GM12878 (cell line): ENCODE results near the gene STX1A.

Experiments used
- CTCF ChIP-seq, 3 experiments: IDR thresholded peaks in 2 of 3; conservative IDR thresholded peaks in 1 of 3; 2 replicates each; pipeline ENCODE4 v1.5.1; 2011; ENCODE audit warnings: low read depth in 3 of 3, low read length in 3 of 3, mild to moderate bottlenecking in 3 of 3, control low read depth in 2 of 3, moderate library complexity in 2 of 3, inconsistent platforms in 1 of 3, mixed read lengths in 1 of 3; ENCODE audit not compliant: control insufficient read depth in 2 of 3, insufficient read depth in 1 of 3; ENCODE audit errors: extremely low read depth in 1 of 3
- MEF2A ChIP-seq: IDR thresholded peaks from 2 replicates; pipeline ENCODE4 v1.6.1; 2011; ENCODE audit warnings: low read depth, mild to moderate bottlenecking, low read length, moderate library complexity; ENCODE audit not compliant: insufficient read depth

- peak; percentile 86 to 93 (median 89) for TF ChIP-seq CTCF (IDR thresholded peaks at IDR 0.05 in 2 of 3, conservative IDR thresholded peaks at IDR 0.05 in 1 of 3; ENCODE audit: control insufficient read depth in 2 of 3, extremely low read depth in 1 of 3, insufficient read depth in 1 of 3, low read depth in 3 of 3, low read length in 3 of 3)
- TF ChIP-seq MEF2A = no peak
These were observed 15.4 kb upstream of the STX1A start for GRCh38 chr7:73734619-73735527.
